Left ventricle myocardium inferior (tissue), 1 donor: ENCODE measurements around the gene CDH6. TPM values are rescaled to one million over a fixed set of nuclear protein-coding genes. Genes with fewer than 3 reads are reported as not detected.
"Not testable (repeated sequence)": the region's sequence is repeated elsewhere in the genome, so short reads cannot be mapped to it uniquely, and the experiment has no call there.

Experiments used
- DNase-seq: peaks from one replicate; pipeline ENCODE4 v3.0.0-alpha.2; 2020
- H3K27ac ChIP-seq: fragments of 200-600 bp; replicated peaks from 2 replicates; pipeline ENCODE4 v1.8.0; 2021
- H3K27me3 ChIP-seq: fragments of 200-600 bp; 2 replicates; pipeline ENCODE4 v1.8.0; 2021; ENCODE audit warnings: low read depth
- H3K36me3 ChIP-seq: fragments of 200-600 bp; 2 replicates; pipeline ENCODE4 v1.8.0; 2021
- H3K4me1 ChIP-seq: fragments of 200-600 bp; 2 replicates; pipeline ENCODE4 v1.8.0; 2021
- H3K4me3 ChIP-seq: fragments of 200-600 bp; 2 replicates; pipeline ENCODE4 v1.8.0; 2021; ENCODE audit warnings: mild to moderate bottlenecking, moderate library complexity
- H3K9me3 ChIP-seq: fragments of 200-600 bp; replicated peaks from 2 replicates; pipeline ENCODE4 v1.8.0; 2021
- intact Hi-C: fragments of 100-400 bp; cut with micrococcal nuclease; formaldehyde crosslinking; loops from one replicate; pipeline ENCODE4 v1.11.0; 2022
- total RNA-seq: library from RNA; stranded (reverse); fragmentation: NEBNext Ultra II Directional; extraction: Animal tissue kit (Norgen Biotek cat#: 25700); gene quantifications from one replicate; pipeline ENCODE4 v1.2.1, GENCODE V29; 2021
- TF ChIP-seq, protein P1 (sequence below): fragments of 200-600 bp; IDR thresholded peaks from 2 replicates; pipeline ENCODE4 v1.8.0; 2021; ENCODE audit warnings: antibody characterized with exemption, mild to moderate bottlenecking, borderline replicate concordance
- donor health status: DM: no; HTN: yes; CAD: no; lungs with severe emphysema.

CDH6 gene
- total RNA-seq, 1 donor from 2014 or later, result 2.8 TPM

DNA sequence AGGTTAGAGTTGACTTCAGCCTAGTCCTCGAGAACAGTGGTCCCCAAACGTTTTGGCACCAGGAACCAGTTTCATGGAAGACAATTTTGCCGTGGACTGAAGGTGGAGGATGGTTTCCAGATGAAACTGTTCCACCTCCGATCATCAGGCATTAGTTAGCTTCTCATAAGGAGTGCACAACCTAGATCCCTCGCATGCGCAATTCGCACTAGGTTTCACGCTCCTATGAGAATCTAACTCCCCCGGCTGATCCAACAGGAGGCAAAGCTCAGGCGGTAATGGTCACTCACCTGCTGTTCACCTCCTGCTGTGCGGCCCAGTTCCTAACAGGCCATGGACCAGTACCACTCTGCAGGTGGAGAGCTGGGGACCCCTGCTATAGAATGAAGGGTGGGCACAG, 163.6 kb downstream of the CDH6 start:
- intact Hi-C loops, result no loop called here
- no peaks in the 10 kb centered on the region for H3K36me3 ChIP-seq
- TF ChIP-seq, protein P1, sequence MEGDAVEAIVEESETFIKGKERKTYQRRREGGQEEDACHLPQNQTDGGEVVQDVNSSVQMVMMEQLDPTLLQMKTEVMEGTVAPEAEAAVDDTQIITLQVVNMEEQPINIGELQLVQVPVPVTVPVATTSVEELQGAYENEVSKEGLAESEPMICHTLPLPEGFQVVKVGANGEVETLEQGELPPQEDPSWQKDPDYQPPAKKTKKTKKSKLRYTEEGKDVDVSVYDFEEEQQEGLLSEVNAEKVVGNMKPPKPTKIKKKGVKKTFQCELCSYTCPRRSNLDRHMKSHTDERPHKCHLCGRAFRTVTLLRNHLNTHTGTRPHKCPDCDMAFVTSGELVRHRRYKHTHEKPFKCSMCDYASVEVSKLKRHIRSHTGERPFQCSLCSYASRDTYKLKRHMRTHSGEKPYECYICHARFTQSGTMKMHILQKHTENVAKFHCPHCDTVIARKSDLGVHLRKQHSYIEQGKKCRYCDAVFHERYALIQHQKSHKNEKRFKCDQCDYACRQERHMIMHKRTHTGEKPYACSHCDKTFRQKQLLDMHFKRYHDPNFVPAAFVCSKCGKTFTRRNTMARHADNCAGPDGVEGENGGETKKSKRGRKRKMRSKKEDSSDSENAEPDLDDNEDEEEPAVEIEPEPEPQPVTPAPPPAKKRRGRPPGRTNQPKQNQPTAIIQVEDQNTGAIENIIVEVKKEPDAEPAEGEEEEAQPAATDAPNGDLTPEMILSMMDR, result no peak

DNA sequence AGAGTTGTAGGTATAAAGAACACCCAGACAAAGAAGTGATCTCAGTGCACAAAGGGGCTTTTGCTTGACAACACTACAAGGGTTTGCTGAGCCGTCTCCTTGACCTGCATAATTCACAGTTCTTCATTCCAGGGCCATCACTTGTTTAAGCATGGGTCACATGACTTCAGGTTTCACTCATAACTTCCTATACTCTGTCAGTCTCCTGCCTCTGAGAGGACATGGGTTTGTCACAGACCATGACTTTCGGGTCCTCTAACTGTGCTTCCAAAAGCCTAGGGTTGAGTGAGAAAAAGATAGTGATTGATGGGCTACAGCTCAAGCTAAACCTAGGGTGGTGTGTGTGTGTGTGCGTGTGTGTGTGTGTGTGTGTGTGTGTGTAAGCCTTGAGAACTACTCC, 166.4 kb downstream of the CDH6 start:
- no peak for DNase-seq
- Histone ChIP-seq H3K4me3 (no peak overlapping the region), H3K4me1 (peaks cover 8% of the 10 kb centered on the region), H3K36me3 (no peaks in the 10 kb centered on the region), H3K27me3 (no peaks in the 10 kb centered on the region), H3K9me3 (peaks cover 8% of the 10 kb centered on the region), H3K27ac (no peak overlapping the region)
- intact Hi-C loops, result no loop called here
- TF ChIP-seq, protein P1, result no peak

More for the DNA sequence above, 163.6 kb downstream of the CDH6 start:
- DNase-seq, result no peak
- Histone ChIP-seq H3K27ac (no peak overlapping the region), H3K9me3 (peaks cover 8% of the 10 kb centered on the region), H3K4me1 (peaks cover 8% of the 10 kb centered on the region), H3K4me3 (no peak overlapping the region), H3K27me3 (peaks cover 4% of the 10 kb centered on the region)

DNA sequence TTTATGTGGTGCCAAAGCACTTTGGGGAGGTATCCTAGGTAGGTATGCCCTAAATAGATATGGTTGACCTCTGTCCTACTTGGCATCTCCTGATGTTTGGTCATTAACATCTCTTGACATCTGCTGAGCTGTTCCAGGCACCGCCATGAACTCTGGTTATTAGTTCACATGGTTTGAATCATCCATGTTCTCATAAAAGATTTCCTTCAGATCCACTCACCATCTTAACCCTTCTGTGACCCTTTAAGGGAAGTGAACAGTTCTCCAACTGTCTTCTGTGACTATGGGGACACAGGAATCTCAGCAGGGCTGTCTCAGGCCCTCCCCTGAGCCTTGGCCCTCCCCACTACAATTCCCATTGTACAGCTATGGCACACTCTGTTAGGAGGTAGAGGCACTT, 167.7 kb downstream of the CDH6 start:
- TF ChIP-seq, protein P1, result no peak
- H3K4me1 ChIP-seq, result peaks cover 8% of the 10 kb centered on the region
- H3K27ac ChIP-seq, result no peak overlapping the region
- intact Hi-C loops, result no loop called here
- H3K4me3 ChIP-seq, result no peak overlapping the region
- H3K9me3 ChIP-seq, result no peaks in the 10 kb centered on the region
- no peaks in the 10 kb centered on the region for H3K36me3 ChIP-seq
- no peaks in the 10 kb centered on the region for H3K27me3 ChIP-seq
- DNase-seq, result no peak

DNA sequence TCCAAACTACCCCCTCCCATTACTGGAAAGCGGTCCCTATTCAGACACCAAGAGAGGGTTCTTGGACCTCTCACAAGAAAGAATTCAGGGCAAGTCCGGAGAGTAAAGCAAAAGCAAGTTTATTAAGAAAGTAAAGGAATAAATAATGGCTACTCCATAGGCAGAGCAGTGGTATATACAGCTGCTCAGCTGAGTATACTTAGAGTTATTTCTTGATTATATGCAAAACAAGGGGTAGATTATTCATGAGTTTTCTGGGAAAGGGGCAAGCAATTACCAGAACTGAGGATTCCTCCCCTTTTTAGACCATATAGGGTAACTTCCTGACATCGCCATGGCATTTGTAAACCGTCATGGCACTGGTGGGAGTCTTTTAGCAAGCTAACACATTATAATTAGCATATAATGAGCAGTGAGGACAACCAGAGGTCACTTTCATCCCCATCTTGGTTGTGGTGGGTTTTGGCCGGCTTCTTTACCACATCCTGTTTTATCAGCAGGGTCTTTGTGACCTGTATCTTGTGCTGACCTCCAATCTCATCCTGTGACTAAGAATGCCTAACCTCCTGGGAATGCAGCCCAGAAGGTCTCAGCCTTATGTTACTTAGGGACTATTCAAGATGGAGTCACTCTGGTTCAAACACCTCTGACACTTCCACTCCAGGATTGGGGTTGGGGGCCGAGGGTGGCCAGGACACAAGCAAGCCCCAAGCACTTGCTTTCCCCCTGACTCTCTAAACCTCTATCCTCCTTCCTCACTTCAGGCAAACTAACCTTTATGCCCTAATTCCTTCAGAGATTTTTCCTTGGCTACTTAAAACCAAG, 168.4 kb downstream of the CDH6 start:
- DNase-seq, H3K36me3 ChIP-seq, H3K9me3 ChIP-seq, intact Hi-C loops, H3K27ac ChIP-seq, H3K4me3 ChIP-seq, H3K27me3 ChIP-seq: not testable (repeated sequence)
- peaks cover 13% of the 10 kb centered on the region for H3K4me1 ChIP-seq

DNA sequence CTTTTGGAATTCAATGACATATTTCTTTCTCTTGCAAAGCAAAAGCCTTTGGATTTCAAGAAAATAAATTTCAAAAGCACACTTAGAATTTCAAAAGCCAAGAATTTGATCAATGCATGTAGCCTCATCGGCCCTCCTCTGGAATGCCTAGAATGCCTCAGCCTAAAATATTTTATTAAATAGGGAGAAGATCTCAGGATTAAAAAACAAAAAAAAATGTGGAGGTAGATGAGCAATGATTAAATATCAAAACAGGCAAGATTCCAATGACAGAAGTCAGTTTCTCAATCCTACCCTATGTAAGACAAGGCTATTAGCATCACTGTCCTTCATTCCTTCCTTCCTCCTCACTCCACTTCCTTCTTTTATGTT, 169.0 kb downstream of the CDH6 start:
- Histone ChIP-seq H3K27me3 (no peaks in the 10 kb centered on the region), H3K4me1 (peaks cover 15% of the 10 kb centered on the region), H3K9me3 (no peaks in the 10 kb centered on the region), H3K27ac (no peak overlapping the region), H3K4me3 (no peak overlapping the region), H3K36me3 (no peaks in the 10 kb centered on the region)
- TF ChIP-seq, protein P1, result no peak
- DNase-seq, result no peak
- intact Hi-C loops, result no loop called here

DNA sequence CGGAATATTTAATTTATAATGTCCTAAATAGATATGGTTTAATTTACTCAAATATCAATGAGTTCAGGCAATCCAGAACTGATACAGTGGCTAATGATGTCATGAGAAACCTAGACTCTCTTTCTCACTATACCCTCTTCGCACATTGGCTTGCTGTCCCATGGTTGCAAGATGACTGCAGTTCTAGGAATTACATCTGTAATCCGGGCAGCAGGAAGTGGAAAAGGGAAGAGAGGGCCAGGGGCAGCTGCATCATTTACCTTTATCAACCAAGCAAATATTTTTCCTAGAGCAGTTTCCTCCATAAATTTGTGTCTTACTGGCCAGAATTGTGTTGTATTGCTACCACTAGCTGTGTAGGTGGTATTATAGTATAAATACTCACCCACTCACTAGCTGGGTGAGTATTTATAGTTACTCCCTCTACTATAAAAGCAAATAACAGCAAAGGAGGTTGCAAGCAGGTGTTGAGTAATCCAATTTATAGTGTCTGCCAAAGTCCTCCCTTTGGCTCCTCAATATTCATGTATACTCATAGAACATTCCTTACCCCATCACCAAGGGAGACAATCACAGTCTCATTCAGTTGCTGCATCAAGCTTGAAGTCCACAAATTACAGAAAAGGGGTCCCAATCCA, 169.6 kb downstream of the CDH6 start:
- Histone ChIP-seq H3K36me3 (no peaks in the 10 kb centered on the region), H3K9me3 (no peaks in the 10 kb centered on the region), H3K27me3 (no peaks in the 10 kb centered on the region), H3K27ac (no peak overlapping the region), H3K4me1 (peaks cover 15% of the 10 kb centered on the region), H3K4me3 (no peak overlapping the region)
- TF ChIP-seq, protein P1, result no peak
- intact Hi-C loops, result no loop called here
- no peak for DNase-seq
